Glutamatergic neuron (in vitro differentiated cells): ENCODE results near the gene C17orf107. TPM values are rescaled to one million over a fixed set of nuclear protein-coding genes. Genes with fewer than 3 reads are reported as not detected.
"Not testable (repeated sequence)": the region's sequence is repeated elsewhere in the genome, so short reads cannot be mapped to it uniquely, and the experiment has no call there.

ENCODE experiments used
- DNase-seq: peaks from one replicate; pipeline ENCODE4 v3.0.0; 2022
- H3K27ac Mint-ChIP-seq: one replicate; pipeline ENCODE4 v1.8.0; 2020; ENCODE audit warnings: mild to moderate bottlenecking, mixed read lengths, inconsistent platforms; ENCODE audit not compliant: unreplicated experiment
- H3K27me3 Mint-ChIP-seq: one replicate; pipeline ENCODE4 v1.8.0; 2020; ENCODE audit warnings: mild to moderate bottlenecking, moderate library complexity, mixed read lengths, inconsistent platforms; ENCODE audit not compliant: unreplicated experiment
- H3K36me3 Mint-ChIP-seq: one replicate; pipeline ENCODE4 v1.8.0; 2020; ENCODE audit warnings: mild to moderate bottlenecking, mixed read lengths, inconsistent platforms; ENCODE audit not compliant: unreplicated experiment
- H3K4me1 Mint-ChIP-seq: one replicate; pipeline ENCODE4 v1.8.0; 2020; ENCODE audit warnings: mild to moderate bottlenecking, low read depth, mixed read lengths, inconsistent platforms; ENCODE audit not compliant: unreplicated experiment
- H3K4me3 Mint-ChIP-seq: one replicate; pipeline ENCODE4 v1.8.0; 2020; ENCODE audit warnings: mild to moderate bottlenecking, mixed read lengths, inconsistent platforms; ENCODE audit not compliant: unreplicated experiment
- H3K9me3 Mint-ChIP-seq: one replicate; pipeline ENCODE4 v1.8.0; 2020; ENCODE audit warnings: mild to moderate bottlenecking, moderate library complexity, mixed read lengths, inconsistent platforms; ENCODE audit not compliant: unreplicated experiment
- total RNA-seq: library from RNA; stranded (reverse); fragmentation: NEBNext Ultra II Directional; extraction: Animal tissue kit (Norgen Biotek cat#: 25700); gene quantifications from one replicate; pipeline ENCODE4 v1.2.1, GENCODE V29; 2021; ENCODE audit not compliant: unreplicated experiment
- TF ChIP-seq, protein P1 (sequence below): fragments of 200-600 bp; sonication (generic); IDR thresholded peaks from one replicate; pipeline ENCODE4 v1.5.0; 2021; ENCODE audit not compliant: partially characterized antibody, unreplicated experiment

Gene C17orf107
- total RNA-seq, 1 donor from 2014 or later: 11.1 TPM

DNA sequence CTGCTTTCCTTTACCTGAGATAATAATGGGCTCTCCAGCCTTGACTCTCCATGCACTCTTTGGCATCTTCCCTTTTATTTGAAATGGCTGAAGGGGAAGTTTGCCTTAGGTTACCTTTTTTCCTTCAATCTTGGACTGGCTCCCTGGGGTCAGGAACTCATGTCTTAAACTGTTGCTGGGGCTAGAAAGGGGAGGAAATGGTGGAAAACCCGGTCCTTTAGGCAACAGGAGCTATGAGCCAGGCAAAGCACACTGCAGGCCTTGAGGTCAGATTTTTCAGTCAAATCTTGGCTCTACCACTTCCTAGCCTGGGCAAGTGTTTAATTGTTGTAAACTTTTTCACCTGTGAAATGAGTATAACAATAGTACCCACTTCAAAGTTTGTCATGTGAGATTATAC lies 36.0 kb upstream of the C17orf107 start:
- no peak for DNase-seq
- H3K27ac Mint-ChIP-seq: no peak overlapping the region

DNA sequence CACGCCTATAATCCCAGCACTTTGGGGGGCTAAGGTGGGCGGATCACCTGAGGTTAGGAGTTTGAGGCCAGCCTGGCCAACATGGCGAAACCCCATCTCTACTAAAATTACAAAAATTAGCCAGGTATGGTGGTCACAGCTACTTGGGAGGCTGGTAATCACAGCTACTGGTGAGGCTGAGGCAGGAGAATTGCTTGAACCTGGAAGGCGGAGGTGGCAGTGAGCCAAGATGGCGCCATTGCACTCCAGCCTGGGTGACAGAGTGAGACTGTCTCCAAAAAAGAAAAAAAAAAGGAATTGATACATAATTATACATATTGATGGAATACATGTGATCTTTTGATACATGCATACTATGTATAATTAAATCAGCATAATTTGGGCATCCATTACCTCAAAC lies 31.8 kb upstream of the C17orf107 start:
- not testable (repeated sequence) for DNase-seq, H3K9me3 Mint-ChIP-seq, H3K4me3 Mint-ChIP-seq, H3K27me3 Mint-ChIP-seq, H3K27ac Mint-ChIP-seq, H3K4me1 Mint-ChIP-seq, H3K36me3 Mint-ChIP-seq

More for the DNA sequence above, 36.0 kb upstream of the C17orf107 start:
- peaks cover 11% of the 10 kb centered on the region for H3K4me1 Mint-ChIP-seq
- no peaks in the 10 kb centered on the region for H3K36me3 Mint-ChIP-seq
- H3K4me3 Mint-ChIP-seq: no peak overlapping the region
- H3K9me3 Mint-ChIP-seq: no peaks in the 10 kb centered on the region
- H3K27me3 Mint-ChIP-seq: peaks cover 1% of the 10 kb centered on the region
- TF ChIP-seq, protein P1, sequence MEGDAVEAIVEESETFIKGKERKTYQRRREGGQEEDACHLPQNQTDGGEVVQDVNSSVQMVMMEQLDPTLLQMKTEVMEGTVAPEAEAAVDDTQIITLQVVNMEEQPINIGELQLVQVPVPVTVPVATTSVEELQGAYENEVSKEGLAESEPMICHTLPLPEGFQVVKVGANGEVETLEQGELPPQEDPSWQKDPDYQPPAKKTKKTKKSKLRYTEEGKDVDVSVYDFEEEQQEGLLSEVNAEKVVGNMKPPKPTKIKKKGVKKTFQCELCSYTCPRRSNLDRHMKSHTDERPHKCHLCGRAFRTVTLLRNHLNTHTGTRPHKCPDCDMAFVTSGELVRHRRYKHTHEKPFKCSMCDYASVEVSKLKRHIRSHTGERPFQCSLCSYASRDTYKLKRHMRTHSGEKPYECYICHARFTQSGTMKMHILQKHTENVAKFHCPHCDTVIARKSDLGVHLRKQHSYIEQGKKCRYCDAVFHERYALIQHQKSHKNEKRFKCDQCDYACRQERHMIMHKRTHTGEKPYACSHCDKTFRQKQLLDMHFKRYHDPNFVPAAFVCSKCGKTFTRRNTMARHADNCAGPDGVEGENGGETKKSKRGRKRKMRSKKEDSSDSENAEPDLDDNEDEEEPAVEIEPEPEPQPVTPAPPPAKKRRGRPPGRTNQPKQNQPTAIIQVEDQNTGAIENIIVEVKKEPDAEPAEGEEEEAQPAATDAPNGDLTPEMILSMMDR: no peak

DNA sequence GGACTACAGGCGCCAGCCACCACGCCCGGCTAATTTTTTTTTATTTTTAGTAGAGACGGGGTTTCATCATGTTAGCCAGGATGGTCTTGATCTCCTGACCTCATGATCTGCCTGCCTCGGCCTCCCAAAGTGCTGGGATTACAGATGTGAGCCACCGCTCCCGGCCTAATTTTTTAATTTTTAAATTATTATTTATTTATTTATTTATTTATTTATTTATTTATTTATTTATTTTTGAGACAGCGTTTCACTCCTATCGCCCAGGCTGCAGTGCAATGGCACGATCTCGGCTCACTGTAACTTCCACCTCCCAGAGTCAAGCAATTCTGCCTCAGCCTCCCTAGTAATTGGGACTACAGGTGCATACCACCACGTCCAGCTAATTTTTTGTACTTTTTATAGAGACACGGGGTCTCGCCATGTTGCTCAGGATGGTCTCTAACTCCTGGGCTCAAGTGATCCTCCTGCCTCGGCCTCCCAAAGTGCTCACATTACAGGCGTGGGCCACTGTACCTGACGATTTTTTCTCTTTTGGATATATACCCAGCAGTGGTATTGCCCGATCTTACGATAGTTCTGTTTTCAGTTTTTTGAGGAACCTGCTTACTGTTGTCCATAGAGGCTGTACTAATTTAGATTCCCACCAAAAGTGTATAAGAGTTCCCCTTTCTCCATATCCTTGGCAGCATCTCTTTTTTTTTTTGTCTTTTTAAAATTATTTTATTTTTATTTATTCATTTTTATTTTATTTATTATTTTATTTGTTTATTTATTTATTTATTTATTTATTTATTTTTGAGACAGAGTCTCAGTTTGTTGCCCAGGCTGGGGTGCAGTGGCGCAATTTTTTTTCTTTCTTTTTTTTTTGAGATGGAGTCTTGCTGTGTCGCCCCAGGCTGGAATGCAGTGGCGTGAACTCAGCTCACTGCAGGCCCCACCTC lies 30.0 kb upstream of the C17orf107 start:
- not testable (repeated sequence) for H3K4me3 Mint-ChIP-seq, H3K27me3 Mint-ChIP-seq, H3K27ac Mint-ChIP-seq, H3K4me1 Mint-ChIP-seq, H3K36me3 Mint-ChIP-seq, H3K9me3 Mint-ChIP-seq, DNase-seq

DNA sequence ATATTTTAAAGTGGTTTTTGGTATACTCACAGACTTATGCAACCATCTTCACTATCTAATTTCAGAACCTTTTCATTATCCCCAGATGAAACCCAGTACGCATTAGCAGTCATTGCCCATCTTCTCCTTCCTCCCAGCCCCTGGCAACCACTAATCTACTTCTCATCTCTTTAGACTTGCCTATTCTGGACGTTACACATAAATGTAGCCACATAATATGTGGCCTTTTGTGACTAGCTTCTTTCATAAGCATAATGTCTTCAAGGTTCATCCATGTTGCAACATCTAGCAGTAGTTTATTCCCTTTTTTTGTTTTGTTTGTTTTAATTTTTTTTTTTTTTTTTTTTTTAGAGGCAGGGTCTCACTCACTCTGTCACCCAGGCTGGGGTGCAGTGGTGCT lies 28.5 kb upstream of the C17orf107 start:
- TF ChIP-seq, protein P1: no peak
- Mint-ChIP-seq H3K4me1 (peaks cover 5% of the 10 kb centered on the region), H3K36me3 (no peaks in the 10 kb centered on the region), H3K9me3 (no peaks in the 10 kb centered on the region), H3K4me3 (no peak overlapping the region), H3K27ac (no peak overlapping the region), H3K27me3 (peaks cover 3% of the 10 kb centered on the region)
- no peak for DNase-seq

DNA sequence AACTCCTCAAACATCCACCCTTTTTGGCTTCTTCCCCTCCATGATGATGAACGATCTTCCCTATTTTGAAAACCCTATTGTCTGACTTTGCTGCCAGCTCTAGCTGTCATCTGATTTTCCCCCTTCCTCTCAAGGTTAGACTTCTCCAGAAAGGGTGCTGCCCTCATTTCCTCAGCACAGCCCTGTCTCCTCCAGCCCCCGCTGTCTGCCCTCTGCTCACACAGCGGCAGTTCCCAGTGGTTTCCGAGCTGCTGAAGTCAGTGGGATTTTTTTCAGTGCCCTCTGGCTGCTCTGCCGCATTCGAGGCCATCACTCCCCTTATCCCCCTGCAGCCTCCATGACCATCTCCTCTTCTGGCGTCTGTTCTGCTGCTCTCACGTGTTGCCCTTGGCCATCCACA lies 26.6 kb upstream of the C17orf107 start:
- Mint-ChIP-seq H3K4me1 (peaks cover 12% of the 10 kb centered on the region), H3K27ac (no peak overlapping the region), H3K9me3 (peaks cover 2% of the 10 kb centered on the region), H3K36me3 (no peaks in the 10 kb centered on the region), H3K27me3 (peaks cover 3% of the 10 kb centered on the region), H3K4me3 (no peak overlapping the region)
- TF ChIP-seq, protein P1: no peak
- DNase-seq: no peak

DNA sequence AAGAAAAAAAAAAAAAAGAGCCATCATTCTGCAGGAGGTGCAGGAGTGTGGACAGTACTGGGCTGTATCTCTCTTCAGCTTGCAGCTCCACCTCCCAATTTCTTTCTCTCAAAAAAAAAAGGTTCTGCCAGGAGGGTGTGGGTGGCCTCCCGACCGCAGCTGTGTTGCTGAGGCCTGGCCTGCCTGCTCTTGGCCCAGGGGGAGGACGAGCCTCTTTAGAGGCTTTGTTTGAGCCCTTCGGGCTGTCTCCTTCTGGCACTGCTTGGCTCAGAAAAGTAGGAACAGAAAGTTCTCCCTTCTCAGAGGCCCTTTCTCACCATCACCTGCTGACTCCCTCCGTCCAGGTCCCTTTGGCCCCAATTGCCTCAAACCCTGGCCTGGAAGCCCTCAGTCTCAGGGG lies 22.2 kb upstream of the C17orf107 start:
- H3K27me3 Mint-ChIP-seq: peaks cover 12% of the 10 kb centered on the region

More for the DNA sequence above, 22.2 kb upstream of the C17orf107 start:
- TF ChIP-seq, protein P1: no peak
- Mint-ChIP-seq H3K4me1 (peaks cover 22% of the 10 kb centered on the region), H3K36me3 (no peaks in the 10 kb centered on the region), H3K9me3 (peaks cover 5% of the 10 kb centered on the region), H3K4me3 (no peak overlapping the region), H3K27ac (no peak overlapping the region)
- no peak for DNase-seq
